Medulla oblongata (tissue), 1 donor: ENCODE measurements around the gene SV2B.

ENCODE experiments used
- DNase-seq: peaks from one replicate; pipeline ENCODE4 v3.0.0-alpha.2; 2015; ENCODE audit errors: extremely low spot score

SV2B gene

DNA sequence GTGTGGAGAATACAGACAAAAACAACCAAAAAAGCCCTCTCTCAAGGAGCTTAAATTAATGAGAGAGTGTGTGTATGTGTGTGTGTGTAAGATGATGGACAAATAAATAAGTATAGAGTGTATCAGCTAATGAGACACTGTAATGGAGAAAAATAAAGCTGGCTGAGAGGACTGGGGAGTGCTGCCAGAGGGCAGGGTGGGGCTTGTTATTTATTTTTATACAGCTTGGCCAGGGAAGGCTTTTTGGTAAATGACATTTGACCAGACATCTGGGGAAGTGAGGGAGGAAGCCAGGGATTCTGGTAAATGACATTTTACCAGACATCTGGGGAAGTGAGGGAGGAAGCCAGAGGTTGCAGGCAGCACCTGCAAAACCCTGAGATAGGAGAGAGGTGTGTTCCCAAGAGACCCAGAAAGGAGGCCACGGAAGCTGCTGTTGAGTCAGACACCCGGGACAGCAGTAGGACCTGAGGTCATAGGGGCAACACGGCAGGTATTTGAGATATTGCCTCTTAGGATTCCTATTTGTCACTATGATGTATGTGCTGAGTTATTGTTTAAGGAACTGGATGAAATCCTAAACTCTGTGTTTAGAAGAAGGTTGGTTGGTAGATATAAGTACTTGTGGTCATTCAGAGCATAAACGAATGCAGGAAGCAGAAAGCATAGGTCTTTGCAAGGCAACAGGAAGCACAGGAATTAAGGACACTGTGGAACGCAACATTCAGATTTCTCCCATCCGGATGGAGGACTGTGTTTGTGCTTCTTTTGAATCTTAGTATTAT is 2.7 kb downstream of the SV2B start:
- DNase-seq: no peak

DNA sequence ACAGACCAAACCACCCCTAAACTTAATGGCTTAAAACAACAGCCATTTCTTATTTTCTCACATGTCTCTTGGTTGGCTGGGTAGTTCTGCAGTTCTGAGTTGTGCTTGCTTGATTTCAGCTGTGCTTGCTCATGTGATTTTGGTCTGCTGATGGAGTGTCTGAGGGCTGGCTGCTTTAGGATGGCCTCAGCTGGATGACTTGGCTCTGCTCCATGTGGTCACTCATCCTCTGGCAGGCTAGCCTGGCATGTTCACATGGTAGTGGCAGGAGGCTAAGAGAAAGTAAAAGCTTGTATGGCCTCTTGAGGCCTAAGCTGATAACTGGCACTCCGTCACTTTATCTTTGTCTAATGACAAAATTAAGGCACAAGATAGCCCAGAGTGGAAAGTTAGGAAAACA is 4.1 kb downstream of the SV2B start:
- peak; percentile 49 for DNase-seq

DNA sequence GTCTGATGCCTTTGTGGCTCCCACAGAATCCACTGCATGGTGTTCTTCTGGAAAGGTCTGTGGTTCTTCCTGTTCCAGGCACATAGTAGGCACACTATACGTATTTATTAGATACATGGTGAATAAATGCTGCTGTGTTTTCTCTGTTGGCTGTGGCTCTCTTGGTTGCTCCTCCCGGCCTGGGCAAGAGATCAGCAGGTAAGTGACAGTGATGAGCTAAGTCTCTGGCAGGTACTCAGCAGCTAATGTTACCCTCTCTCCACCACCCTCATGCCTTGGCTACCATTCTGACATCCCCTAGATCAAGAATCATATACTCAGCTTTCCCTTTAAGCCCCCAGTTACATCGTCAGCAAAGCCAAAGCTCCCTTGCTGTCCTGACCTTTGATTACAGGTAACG is 8.4 kb downstream of the SV2B start:
- no peak for DNase-seq

DNA sequence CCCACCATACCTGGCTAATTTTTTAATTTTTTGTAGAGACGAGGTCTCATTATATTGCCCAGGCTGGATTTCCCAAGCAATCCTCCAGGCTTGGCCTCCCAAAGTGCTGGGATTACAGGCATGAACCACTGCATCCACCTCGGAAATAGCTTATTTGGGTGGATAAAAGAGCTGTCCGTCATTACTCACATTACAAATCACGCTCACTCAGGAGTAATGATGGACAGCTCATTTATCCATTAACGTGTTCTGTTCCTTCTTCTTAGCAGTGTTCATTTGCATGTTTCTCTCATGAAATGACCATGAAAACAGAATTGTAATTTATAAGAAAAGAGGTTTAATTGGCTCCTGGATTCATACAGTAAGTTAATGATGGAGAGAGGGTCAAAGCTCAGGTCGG is 9.8 kb downstream of the SV2B start:
- no peak for DNase-seq

DNA sequence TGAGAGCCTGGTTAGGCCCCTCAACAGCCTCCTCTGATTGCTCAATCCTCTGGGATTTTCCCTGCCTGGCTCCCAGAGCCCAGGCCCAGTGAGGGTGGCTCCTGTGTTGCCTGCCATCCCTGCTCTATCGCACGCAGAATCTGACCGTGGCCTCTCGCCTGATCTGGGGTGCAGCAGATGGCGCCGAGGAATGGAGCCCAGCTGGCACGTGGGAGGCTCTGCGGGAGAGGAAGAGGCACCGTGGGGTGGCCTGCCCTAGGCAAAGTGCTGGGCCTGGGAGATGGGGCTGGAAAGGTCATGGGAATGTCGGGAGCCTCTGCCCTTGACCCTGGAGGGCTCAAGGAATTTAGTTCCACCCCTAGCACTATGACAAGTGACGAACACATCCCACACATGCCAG is 10.3 kb downstream of the SV2B start:
- DNase-seq: no peak

DNA sequence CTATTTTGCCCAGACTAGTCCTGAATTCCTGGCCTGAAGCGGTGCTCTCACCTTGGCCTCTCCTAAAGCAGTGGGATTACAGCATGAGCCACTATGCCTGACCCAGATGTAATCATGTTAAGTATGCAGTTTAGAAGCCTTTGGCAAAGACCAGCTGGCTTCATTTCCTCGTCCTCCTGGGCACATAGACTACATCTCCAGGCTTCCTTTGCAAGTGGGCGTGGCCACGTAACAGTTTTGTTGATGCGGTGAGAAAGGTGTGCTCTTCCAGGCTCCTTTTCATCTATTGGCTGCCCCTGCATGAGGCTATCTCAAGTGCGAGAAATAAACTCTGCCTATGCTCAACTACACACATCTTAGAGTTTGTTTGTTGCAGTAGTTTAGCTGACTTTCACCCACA is 13.0 kb downstream of the SV2B start:
- DNase-seq: no peak

DNA sequence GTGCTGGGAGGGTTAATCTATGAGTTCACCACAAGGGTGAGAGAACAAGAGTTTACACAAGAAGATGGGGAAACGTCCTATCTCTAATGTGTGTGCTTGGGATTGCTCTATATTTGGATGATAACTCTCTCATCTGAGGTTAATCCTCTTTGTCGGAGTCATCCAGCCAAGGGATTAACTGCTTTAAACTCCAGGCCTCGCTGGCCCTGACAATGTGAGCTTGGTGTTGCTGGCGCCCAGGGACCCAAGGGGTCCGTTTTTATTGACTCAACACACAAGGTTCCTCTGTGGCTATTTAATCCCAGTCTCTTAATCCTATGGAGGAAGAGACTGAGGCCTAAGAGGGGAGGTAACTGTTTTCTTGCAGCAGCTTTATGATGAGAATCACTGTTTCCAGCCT is 14.2 kb downstream of the SV2B start:
- DNase-seq: no peak

DNA sequence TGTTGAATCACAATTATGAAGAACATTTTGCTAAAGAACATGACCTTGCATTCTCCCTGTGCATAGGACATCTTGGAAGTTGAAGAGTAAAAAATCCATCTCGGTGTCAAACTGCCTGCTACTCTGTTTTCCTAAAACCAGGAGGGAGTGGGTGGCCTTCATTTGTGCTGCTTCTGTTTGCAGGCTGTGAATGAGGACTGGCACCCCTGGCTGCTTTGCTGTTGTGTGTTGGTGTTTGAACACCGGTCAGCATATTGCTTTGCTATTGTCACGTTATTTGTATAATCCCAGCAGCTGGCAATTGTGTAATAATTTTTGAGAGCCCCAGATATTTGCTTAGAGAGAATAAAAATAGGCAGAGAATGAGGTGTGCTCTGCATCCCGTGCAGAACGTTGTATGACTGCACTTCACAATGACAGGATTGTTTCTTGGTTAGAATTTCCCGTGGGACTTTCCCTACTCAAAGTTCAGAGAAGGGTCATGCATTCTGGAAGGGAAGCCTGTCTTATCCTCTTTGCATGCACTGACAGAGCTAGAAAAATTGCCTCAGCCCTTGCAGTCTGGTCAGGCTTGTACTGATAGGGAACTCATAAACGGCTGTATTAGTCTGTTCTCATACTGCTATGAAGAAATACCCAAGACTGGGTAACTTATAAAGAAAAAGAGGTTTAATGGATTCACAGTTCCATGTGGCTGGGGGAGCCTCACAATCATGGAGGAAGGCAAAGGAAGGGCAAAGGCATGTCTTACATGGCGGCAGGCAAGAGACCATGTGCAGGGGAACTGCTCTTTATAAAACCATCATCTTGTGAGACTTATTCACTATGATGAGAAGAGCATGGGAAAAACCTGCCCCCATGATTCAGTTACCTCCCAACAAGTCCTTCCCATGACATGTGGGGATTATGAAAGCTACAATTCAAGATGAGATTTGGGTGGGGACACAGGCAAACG is 16.3 kb downstream of the SV2B start:
- no peak for DNase-seq

DNA sequence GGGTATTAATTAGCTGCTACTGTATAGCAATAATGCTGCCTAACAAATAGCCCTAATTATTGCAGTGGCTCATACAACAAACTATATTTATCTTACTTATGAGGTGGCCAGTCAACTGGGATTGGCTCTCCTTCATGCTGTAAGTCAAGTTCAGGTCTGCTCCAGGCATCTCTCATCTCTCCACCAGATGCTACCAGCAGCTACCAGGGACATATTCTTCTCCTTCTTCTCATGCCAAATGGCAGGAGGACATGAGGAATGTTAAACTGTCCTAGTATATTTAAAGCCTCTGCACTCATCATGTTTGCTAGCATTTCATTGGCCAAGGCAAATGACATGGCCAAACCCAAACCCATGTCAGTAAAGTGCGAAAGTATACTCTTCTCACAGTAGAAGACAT is 17.3 kb downstream of the SV2B start:
- DNase-seq: no peak

DNA sequence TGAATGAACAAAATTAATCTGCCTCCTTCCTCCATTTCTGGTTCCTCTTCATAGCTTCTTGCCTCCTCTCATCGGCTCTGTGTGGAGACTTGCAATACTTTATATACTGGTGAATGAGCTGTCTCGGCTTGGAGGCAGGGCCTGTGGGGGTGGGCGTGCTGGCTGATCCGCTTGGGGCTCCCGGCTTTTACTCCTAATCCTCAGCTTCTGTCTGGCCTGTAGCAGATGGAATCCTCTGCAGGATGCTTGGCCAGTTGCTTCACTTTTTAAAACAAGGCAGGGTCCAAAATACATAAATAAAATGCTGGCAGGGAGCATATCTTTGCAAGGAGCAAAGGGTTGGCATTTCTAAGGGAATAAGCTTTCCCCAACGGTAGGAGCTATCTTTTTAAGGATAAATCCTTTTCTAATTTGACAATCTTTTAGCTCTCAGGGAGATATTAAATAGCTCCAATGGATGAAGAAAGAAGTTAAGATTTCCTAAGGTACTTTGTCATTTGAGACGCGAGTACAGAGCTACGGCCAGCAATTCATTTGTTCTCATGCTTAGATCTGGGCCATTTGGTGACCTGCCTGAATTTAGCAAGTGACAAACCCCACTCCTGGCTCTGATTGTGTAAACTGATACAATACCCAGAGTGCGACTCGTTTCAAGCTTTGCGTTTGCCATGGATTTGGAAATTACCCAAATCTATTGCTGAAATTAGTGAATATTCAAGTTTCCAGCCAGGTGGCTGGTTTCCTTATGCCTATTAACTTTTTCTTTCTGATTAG is 18.9 kb downstream of the SV2B start:
- DNase-seq: no peak

DNA sequence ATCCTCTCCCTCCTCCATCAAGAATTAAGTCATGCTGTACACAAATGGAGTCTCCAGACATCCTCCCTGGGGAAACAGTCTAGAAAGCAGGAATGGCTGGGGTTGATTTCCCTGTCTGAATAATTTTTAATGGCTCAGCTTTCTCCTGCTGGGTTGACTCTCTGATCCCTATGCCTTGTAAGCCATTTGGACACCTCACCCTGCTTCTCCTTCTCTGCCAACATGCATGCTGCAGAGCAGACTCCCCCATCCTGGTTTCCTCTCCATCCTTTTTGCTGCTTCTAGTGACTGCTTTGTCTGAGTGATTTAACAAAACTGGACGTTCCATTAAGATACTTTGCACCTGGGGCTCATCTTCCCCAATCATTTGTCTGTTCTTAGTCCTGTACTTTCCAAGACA is 22.2 kb downstream of the SV2B start:
- DNase-seq: no peak

DNA sequence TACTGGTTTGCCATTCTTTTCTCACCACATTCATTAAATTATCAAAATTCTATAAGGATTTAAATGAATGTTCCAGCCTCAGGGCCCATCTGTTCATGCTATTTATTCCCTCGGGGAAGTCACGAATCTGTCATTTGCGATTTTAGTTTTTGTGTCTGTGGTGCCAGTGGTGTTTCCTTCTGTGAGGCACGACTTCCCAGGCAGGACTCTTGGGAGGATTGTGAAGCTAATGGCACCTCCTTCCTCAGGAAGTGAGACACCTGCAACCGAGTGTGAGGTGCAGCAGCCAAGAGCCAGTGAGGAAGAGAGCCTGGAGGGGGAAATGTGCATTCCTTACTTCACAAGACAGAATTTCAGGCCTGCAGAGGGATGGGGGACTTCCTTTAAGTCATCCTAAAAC is 24.1 kb downstream of the SV2B start:
- no peak for DNase-seq

DNA sequence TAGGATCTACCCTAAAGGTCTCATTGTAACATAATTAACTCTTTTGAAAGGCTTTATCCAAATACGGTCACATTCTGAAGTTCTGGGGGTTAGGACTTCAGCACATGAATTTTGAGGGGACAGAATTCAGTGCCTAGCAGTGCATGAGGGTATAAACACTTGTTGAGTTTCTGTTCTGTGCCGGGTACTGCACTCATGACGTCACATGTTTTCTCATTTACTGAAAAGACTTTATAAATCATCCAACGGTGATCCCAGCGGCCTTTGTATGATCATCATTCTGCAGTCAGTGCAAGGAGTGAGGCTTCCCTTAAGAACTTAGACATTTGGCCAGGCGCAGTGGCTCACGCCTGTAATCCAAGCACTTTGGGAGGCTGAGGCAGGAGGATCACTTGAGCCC is 25.1 kb downstream of the SV2B start:
- no peak for DNase-seq

DNA sequence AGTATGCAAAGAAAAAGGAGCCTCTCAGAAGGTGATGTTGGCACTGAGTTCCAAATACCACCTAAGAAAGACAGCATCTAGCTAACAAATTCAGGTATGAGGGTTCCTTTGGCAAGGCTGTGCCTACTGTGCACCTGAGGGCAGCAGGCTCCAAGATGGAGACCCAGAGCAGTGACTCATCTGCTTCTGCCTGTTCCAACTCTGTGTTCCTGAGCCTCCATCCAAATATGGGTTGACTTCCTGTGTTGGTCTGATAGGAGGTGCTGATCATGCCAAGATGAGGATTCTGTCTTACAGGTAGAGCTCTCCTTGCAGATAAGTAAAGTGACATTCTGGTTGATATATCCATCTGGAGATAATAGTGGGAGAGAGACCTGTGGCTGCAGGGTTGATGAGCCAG is 26.0 kb downstream of the SV2B start:
- no peak for DNase-seq

DNA sequence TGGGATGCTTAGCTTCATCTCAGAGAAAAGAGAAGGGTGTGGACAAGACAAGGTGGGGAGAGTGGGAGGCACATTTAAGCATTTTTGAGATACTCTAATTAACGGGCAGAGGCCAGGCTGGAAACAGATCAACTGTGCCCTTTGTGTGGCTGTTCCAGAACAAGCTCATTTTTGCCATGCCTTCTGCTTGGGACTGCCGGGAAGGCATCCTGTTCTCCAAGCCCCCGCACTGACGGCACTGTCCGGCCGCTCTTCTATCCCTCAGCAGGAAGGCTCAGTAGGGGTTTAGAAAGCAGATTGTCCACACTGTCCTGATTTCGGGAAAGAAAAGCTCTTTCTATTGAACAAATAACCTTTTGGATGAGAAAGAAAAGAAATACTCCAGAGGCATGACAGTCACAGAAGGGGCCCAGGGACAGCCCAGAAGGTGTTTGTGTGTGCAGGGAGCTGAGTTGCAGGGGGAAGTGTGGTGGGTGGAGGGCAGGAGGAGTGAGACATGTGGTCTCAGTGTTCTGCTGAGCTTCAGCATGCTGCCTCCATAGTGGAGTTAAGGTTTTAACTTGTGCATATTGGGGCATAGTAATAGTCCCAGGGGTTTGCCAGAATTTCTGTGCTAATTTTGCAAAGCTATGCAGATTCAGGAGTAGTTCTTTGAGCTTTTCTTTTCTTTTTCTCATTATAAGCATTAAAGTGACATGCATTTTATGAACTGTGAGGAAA is 27.3 kb downstream of the SV2B start:
- DNase-seq: no peak

DNA sequence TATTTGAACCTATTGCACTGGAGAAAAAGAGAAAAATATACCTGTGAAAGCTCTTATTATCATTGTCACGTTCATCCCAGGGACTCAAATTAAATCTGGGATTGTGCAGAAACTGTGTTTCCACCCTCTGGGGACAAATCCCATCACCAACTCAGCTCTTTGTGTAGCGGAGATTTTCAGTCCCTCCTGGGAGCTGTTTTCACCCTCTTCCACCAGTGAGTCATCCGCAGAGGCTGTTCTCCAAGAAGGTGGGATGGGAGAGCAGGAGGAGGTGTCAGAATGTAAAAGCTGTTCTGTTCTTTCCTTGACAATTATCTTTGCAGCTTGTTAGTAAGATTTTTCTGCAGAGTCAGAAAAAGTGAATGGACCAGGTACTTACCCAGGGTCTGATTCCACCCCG is 28.0 kb downstream of the SV2B start:
- no peak for DNase-seq

DNA sequence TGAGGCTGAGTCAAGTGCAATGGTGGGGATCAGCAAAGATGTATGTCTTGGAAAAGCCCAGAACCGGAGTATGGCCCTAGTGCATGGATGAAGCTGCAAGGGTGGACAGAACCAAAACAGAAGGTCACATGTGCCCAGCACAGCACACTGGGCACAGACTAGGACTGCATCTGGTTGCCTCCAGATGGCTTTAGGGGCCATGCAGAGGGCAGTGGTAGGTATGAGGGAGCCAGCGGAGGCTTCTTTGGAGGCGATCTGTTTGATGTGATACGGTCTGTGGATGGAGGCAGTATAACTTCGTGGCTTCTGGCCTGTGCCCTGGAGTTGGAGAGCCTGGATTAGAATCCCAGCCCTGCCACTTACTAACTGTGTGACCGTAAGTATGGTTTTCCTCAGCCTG is 29.4 kb downstream of the SV2B start:
- no peak for DNase-seq

DNA sequence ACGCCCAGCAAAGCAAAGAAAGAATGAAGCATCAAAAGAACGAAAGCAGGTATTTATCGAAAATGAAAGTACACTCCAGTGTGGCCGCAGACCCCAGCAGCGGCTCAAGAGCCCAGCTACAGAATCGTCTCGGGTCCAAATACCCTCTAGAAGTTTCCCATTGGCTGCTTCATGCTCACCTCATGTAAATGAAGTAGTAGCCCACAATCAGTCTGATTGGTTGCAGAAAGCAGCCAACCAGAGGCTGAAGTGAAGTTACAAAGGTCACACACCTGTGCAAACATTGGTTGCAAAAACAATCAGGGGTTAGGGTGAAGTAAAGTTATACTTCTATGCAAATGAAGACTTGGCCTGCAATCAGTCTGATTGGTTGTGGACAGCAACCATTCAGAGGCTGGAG is 32.0 kb downstream of the SV2B start:
- DNase-seq: no peak

DNA sequence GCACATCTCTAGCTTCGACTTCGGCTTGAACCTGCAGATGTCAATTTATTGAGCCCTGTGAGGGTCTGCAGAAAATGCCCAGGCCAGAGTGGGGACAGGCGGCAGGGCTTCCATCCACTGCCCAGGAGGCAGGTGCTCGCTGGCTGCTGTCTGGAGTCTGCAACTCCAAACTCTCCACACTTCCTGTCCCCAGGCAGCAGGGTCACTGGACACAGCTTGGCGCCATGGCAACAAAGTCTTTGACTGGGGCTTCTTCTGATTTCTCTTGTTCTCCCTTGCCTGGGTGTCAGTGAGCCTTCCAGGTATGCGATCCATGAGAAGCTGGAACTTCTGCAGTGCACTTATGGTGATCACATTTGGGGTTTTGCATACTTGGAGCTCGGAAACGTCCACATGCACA is 33.5 kb downstream of the SV2B start:
- no peak for DNase-seq

DNA sequence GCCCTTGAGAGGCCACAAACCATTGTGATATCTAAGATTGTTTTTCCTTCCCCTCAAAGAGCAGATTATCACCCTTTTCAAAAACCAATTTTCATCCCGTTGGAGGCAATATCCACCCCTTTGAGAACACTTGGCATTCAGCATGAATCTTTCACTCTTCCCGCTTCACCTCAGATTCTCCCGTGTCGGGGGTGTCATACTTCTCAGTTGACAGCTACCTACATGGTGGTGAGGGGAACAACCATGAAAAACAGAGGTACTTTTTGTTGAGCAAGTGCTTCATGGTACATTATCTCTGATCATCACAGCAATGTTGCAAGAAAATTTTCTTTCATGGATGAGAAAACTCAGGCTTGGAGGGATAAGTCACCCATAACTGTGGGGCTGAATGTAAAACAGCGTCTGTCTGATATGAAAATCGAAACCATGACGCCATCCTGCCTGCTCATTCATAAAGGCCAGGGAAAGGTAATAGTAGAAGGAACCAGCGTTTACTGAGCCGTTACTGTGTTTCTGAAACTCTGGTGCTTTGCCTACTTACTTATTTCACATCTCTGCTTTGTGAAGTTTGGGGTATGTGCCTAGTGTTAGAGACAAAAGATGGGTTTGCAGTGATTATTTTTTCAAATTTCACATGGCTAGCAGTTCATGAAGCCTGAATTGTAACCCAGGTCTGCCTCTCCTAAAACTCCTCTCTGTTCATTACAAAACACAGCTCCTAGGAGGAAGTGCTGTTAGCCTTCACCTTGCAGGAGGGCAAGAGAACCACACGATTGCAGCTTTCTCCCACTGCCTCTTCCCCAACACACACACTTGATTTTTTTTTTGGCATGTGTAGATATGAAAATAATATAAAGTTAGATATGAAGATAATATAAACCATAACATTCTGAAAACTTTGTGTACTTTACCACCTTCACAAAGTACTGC is 35.4 kb downstream of the SV2B start:
- no peak for DNase-seq
